ENCODE results near the gene RASGRP3.

RASGRP3 gene

GRCh38 chr2:33451214-33451613, 25.2 kb upstream of the RASGRP3 start:
- DNase-seq = no peak
- Histone ChIP-seq H3K27ac (no peak overlapping the region), H3K27me3 (ENCODE audit: insufficient read depth, low read depth, severe bottlenecking) (no peaks in the 10 kb centered on the region), H3K36me3 (no peaks in the 10 kb centered on the region), H3K9me3 (ENCODE audit: severe bottlenecking) (no peaks in the 10 kb centered on the region), H3K4me3 (ENCODE audit: low read depth, low read length) (no peak overlapping the region)
- no peak for TF ChIP-seq CTCF (IDR thresholded peaks at IDR 0.05; ENCODE audit: low read depth, low read length)

GRCh38 chr2:33451825-33452224, 24.6 kb upstream of the RASGRP3 start:
- H3K4me3 ChIP-seq (ENCODE audit: low read depth, low read length) = no peak overlapping the region
- TF ChIP-seq CTCF (IDR thresholded peaks at IDR 0.05; ENCODE audit: low read depth, low read length) = no peak

GRCh38 chr2:33452545-33452944, 23.9 kb upstream of the RASGRP3 start:
- Histone ChIP-seq H3K27ac (no peak overlapping the region), H3K36me3 (no peaks in the 10 kb centered on the region), H3K4me3 (ENCODE audit: low read depth, low read length) (no peak overlapping the region), H3K9me3 (ENCODE audit: severe bottlenecking) (no peaks in the 10 kb centered on the region), H3K27me3 (ENCODE audit: insufficient read depth, low read depth, severe bottlenecking) (no peaks in the 10 kb centered on the region)
- no peak for TF ChIP-seq CTCF (IDR thresholded peaks at IDR 0.05; ENCODE audit: low read depth, low read length)
- DNase-seq = no peak

More at GRCh38 chr2:33451825-33452224, 24.6 kb upstream of the RASGRP3 start:
- Histone ChIP-seq H3K36me3 (no peaks in the 10 kb centered on the region), H3K9me3 (ENCODE audit: severe bottlenecking) (no peaks in the 10 kb centered on the region), H3K27ac (no peak overlapping the region), H3K27me3 (ENCODE audit: insufficient read depth, low read depth, severe bottlenecking) (no peaks in the 10 kb centered on the region)
- no peak for DNase-seq

GRCh38 chr2:33453905-33454479, 22.5 kb upstream of the RASGRP3 start:
- no peak overlapping the region for H3K27ac ChIP-seq
- H3K27me3 ChIP-seq (ENCODE audit: insufficient read depth, low read depth, severe bottlenecking) = no peaks in the 10 kb centered on the region
- H3K9me3 ChIP-seq (ENCODE audit: severe bottlenecking) = no peaks in the 10 kb centered on the region
- DNase-seq = no peak
- H3K4me3 ChIP-seq (ENCODE audit: low read depth, low read length) = no peak overlapping the region
- H3K36me3 ChIP-seq = no peaks in the 10 kb centered on the region
- no peak for TF ChIP-seq CTCF (IDR thresholded peaks at IDR 0.05; ENCODE audit: low read depth, low read length)

GRCh38 chr2:33457556-33458247, 18.7 kb upstream of the RASGRP3 start:
- Histone ChIP-seq H3K27ac (no peak overlapping the region), H3K36me3 (no peaks in the 10 kb centered on the region), H3K4me3 (ENCODE audit: low read depth, low read length) (no peak overlapping the region), H3K9me3 (ENCODE audit: severe bottlenecking) (no peaks in the 10 kb centered on the region), H3K27me3 (ENCODE audit: insufficient read depth, low read depth, severe bottlenecking) (no peaks in the 10 kb centered on the region)
- no peak for DNase-seq
- no peak for TF ChIP-seq CTCF (IDR thresholded peaks at IDR 0.05; ENCODE audit: low read depth, low read length)
